CD14-positive monocyte (primary cell): ENCODE measurements around the gene FRMD4A. TPM values are rescaled to one million over a fixed set of nuclear protein-coding genes. Genes with fewer than 3 reads are reported as not detected.

Source experiments
- DNase-seq, 3 donors: peaks; one replicate each; pipeline ENCODE4 v3.0.0-alpha.2; 2011 to 2022
- H2AFZ ChIP-seq: 2 replicates; pipeline ENCODE4 v1.6.0; 2012; ENCODE audit warnings: mild to moderate bottlenecking, low read depth, low read length, inconsistent platforms; ENCODE audit not compliant: insufficient read depth, poor library complexity, severe bottlenecking
- H3K27ac ChIP-seq, 2 donors: 1 replicate in 1 of 2; 2 replicates in 1 of 2; pipeline ENCODE4 v1.5.1; 2012 to 2013; ENCODE audit warnings: low read length in 2 of 2, control low read depth in 1 of 2, inconsistent platforms in 1 of 2, low read depth in 1 of 2, mild to moderate bottlenecking in 1 of 2
- H3K27me3 ChIP-seq, 2 donors: one replicate each; pipeline versions ENCODE4 v1.6.0 to v1.6.1; 2011 to 2013; ENCODE audit warnings: low read length in 2 of 2; ENCODE audit not compliant: control insufficient read depth in 2 of 2, insufficient read depth in 2 of 2
- H3K36me3 ChIP-seq, 2 donors: replicated peaks in 1 of 2; 1 replicate in 1 of 2; 2 replicates in 1 of 2; pipeline versions ENCODE4 v1.5.1 to v1.6.1; 2012 to 2013; ENCODE audit warnings: low read length in 2 of 2, control low read depth in 1 of 2, inconsistent platforms in 1 of 2, mild to moderate bottlenecking in 1 of 2; ENCODE audit not compliant: insufficient read depth in 2 of 2, control insufficient read depth in 1 of 2
- H3K4me1 ChIP-seq, 2 donors: 1 replicate in 1 of 2; 2 replicates in 1 of 2; pipeline versions ENCODE4 v1.5.1 to v1.6.1; 2012 to 2013; ENCODE audit warnings: low read length in 2 of 2, control low read depth in 1 of 2, inconsistent platforms in 1 of 2, mild to moderate bottlenecking in 1 of 2, moderate library complexity in 1 of 2; ENCODE audit not compliant: insufficient read depth in 2 of 2, control insufficient read depth in 1 of 2
- H3K4me2 ChIP-seq: replicated peaks from 2 replicates; pipeline ENCODE3; 2012; ENCODE audit warnings: low read length, moderate library complexity, mild to moderate bottlenecking; ENCODE audit not compliant: poor library complexity, severe bottlenecking; ENCODE audit errors: extremely low read depth
- H3K4me3 ChIP-seq, 3 experiments: fragments of 200-600 bp in 1 of 3; sonication (generic) in 1 of 3; replicated peaks in 1 of 3; 1 replicate in 2 of 3; 2 replicates in 1 of 3; pipeline ENCODE4 v1.5.1; 2011 to 2013; ENCODE audit warnings: low read length in 3 of 3, mild to moderate bottlenecking in 3 of 3, control low read depth in 2 of 3, low read depth in 2 of 3, inconsistent platforms in 1 of 3, moderate library complexity in 1 of 3
- H3K79me2 ChIP-seq: 2 replicates; pipeline ENCODE4 v1.6.0; 2012; ENCODE audit warnings: mild to moderate bottlenecking, control low read depth, inconsistent platforms, low read length, moderate library complexity; ENCODE audit not compliant: insufficient read depth
- H3K9ac ChIP-seq: 2 replicates; pipeline ENCODE4 v1.6.0; 2017; ENCODE audit warnings: low read length, mild to moderate bottlenecking; ENCODE audit not compliant: insufficient read depth, poor library complexity, severe bottlenecking
- H3K9me3 ChIP-seq, 2 donors: replicated peaks in 1 of 2; 1 replicate in 1 of 2; 2 replicates in 1 of 2; pipeline versions ENCODE4 v1.5.1 to v1.6.1; 2012 to 2013; ENCODE audit warnings: low read length in 2 of 2, control low read depth in 1 of 2; ENCODE audit not compliant: control insufficient read depth in 1 of 2, insufficient read depth in 1 of 2
- H4K20me1 ChIP-seq: 2 replicates; pipeline ENCODE4 v1.6.0; 2012; ENCODE audit warnings: mild to moderate bottlenecking, low read length, control low read depth, moderate library complexity; ENCODE audit not compliant: insufficient read depth
- H3K27ac Mint-ChIP-seq, 7 donors: one replicate each; pipeline ENCODE4 v1.8.0; 2020; ENCODE audit warnings: mild to moderate bottlenecking in 7 of 7, mixed read lengths in 7 of 7, moderate library complexity in 6 of 7, inconsistent platforms in 2 of 7
- H3K27me3 Mint-ChIP-seq, 3 donors: one replicate each; pipeline ENCODE4 v1.8.0; 2021 to 2022; ENCODE audit warnings: low read depth in 3 of 3, mild to moderate bottlenecking in 3 of 3, mixed read lengths in 3 of 3, moderate library complexity in 3 of 3, inconsistent platforms in 1 of 3
- H3K36me3 Mint-ChIP-seq, 2 donors: one replicate each; pipeline ENCODE4 v1.8.0; 2020; ENCODE audit warnings: mixed read lengths in 2 of 2, inconsistent platforms in 1 of 2, mild to moderate bottlenecking in 1 of 2
- H3K4me1 Mint-ChIP-seq: one replicate; pipeline ENCODE4 v1.8.0; 2020; ENCODE audit warnings: mild to moderate bottlenecking, mixed read lengths
- H3K4me3 Mint-ChIP-seq, 2 donors: one replicate each; pipeline ENCODE4 v1.8.0; 2020; ENCODE audit warnings: mild to moderate bottlenecking in 2 of 2, mixed read lengths in 2 of 2, moderate library complexity in 1 of 2
- H3K9me3 Mint-ChIP-seq, 7 donors: one replicate each; pipeline ENCODE4 v1.8.0; 2020 to 2022; ENCODE audit warnings: mixed read lengths in 7 of 7, mild to moderate bottlenecking in 6 of 7, moderate library complexity in 6 of 7, inconsistent platforms in 2 of 7
- CTCF ChIP-seq: fragments of 200-600 bp; IDR thresholded peaks from one replicate; pipeline ENCODE4 v1.8.0; 2022; ENCODE audit warnings: antibody characterized with exemption, mild to moderate bottlenecking
- WGBS: methylation state at CpG from one replicate; pipeline ENCODE4 v1.1.5; 2013; ENCODE audit warnings: missing lambda C conversion rate; ENCODE audit not compliant: insufficient coverage; 5-methylcytosine and 5-hydroxymethylcytosine counted together
- intact Hi-C, 2 donors: fragments of 100-400 bp; cut with micrococcal nuclease; formaldehyde crosslinking; loops; one replicate each; pipeline versions ENCODE4 v1.15.0 to v1.15.1; 2023
- polyA plus RNA-seq, 3 donors: library from polyadenylated mRNA; depleted of rRNA in 1 of 3; unstranded in 2 of 3; stranded (reverse) in 1 of 3; fragments of 300-500 nt in 2 of 3; fragments of >200 nt in 1 of 3; fragmentation: Illumina TruSeq in 2 of 3; gene quantifications; 1 replicate in 2 of 3; 2 replicates in 1 of 3; pipeline ENCODE4 v1.2.3, GENCODE V29; 2012 to 2021

Gene FRMD4A
- polyA plus RNA-seq, 3 donors = 0.12 TPM; not detected in 2

GRCh38 chr10:13633689-13634088 lies 697.0 kb downstream of the FRMD4A start:
- no peaks in the 10 kb centered on the region for H4K20me1 ChIP-seq
- Mint-ChIP-seq H3K36me3 (peaks cover 72 to 76% of the 10 kb centered on the region in 2 donors), H3K27me3 (no peaks in the 10 kb centered on the region), H3K27ac (peak overlapping the region in 6 of 7 donors; percentile 15 to 64 (median 41)), H3K9me3 (no peaks in the 10 kb centered on the region), H3K4me3 (no peak overlapping the region), H3K4me1 (peaks cover 27% of the 10 kb centered on the region)
- H3K9ac ChIP-seq = no peak overlapping the region
- H3K27me3 ChIP-seq = no peaks in the 10 kb centered on the region
- no peak overlapping the region for H3K4me2 ChIP-seq
- intact Hi-C loops = no loop called here
- H2AFZ ChIP-seq = no peak overlapping the region
- no peaks in the 10 kb centered on the region for H3K9me3 ChIP-seq
- H3K36me3 ChIP-seq = peaks cover 21 to 64% of the 10 kb centered on the region in 2 donors
- H3K4me1 ChIP-seq = peaks cover 18 to 22% of the 10 kb centered on the region in 2 donors
- H3K27ac ChIP-seq = peak overlapping the region; percentile 28 to 39
- no peak overlapping the region for H3K4me3 ChIP-seq
- DNase-seq = no peak
- TF ChIP-seq CTCF = no peak
- WGBS = 89% methylated on average over 4 of the region's 7 CpGs
- H3K79me2 ChIP-seq = no peaks in the 10 kb centered on the region

- DNase-seq = no peak
- Histone ChIP-seq H3K27me3 (no peaks in the 10 kb centered on the region), H3K4me1 (peaks cover 18 to 22% of the 10 kb centered on the region in 2 donors), H3K4me2 (no peak overlapping the region), H3K79me2 (no peaks in the 10 kb centered on the region), H2AFZ (no peak overlapping the region), H3K27ac (no peak overlapping the region), H3K36me3 (peaks cover 18 to 63% of the 10 kb centered on the region in 2 donors), H3K4me3 (no peak overlapping the region), H3K9me3 (no peaks in the 10 kb centered on the region), H4K20me1 (no peaks in the 10 kb centered on the region), H3K9ac (no peak overlapping the region)
- Mint-ChIP-seq H3K27me3 (no peaks in the 10 kb centered on the region), H3K9me3 (no peaks in the 10 kb centered on the region), H3K4me1 (peaks cover 27% of the 10 kb centered on the region), H3K27ac (peak overlapping the region in 2 of 7 donors; percentile 3 to 26), H3K36me3 (peaks cover 69 to 72% of the 10 kb centered on the region in 2 donors), H3K4me3 (no peak overlapping the region)
- WGBS = 98% methylated on average over 5 of the region's 5 CpGs
- no peak for TF ChIP-seq CTCF
- intact Hi-C loops = no loop called here
Observed at GRCh38 chr10:13632884-13633440, 697.8 kb downstream of the FRMD4A start.
